Activated CD4-positive, alpha-beta T cell treated with anti-CD3 and anti-CD28 coated beads for 36 hours (primary cell): Measurements from ENCODE around the gene ITGA8. TPM values are rescaled to one million over a fixed set of nuclear protein-coding genes. Genes with fewer than 3 reads are reported as not detected.
"Not testable (repeated sequence)": the region's sequence is repeated elsewhere in the genome, so short reads cannot be mapped to it uniquely, and the experiment has no call there.

ENCODE experiments used
- ATAC-seq: fragments of 200-7000 bp; cut with Tn5 transposase; one replicate; pipeline ENCODE4 v1.10.0; 2021; ENCODE audit warnings: mild to moderate bottlenecking, moderate library complexity
- CTCF ChIA-PET: fragments of 350-600 bp; sonication (Branson Sonifier 250); formaldehyde crosslinking; loops from one replicate; lab custom pipeline; 2021; ENCODE audit warnings: antibody characterized with exemption; lab: Charles Lee
- POLR2A ChIA-PET: fragments of 350-600 bp; sonication (Branson Sonifier 250); formaldehyde crosslinking; loops from one replicate; lab custom pipeline; 2021; ENCODE audit warnings: antibody characterized with exemption, inconsistent platforms; lab: Charles Lee
- DNase-seq: peaks from one replicate; pipeline ENCODE4 v3.0.0-alpha.2; 2020
- H3K27ac Mint-ChIP-seq: one replicate; pipeline ENCODE4 v1.8.0; 2021; ENCODE audit warnings: mixed read lengths
- H3K27me3 Mint-ChIP-seq: one replicate; pipeline ENCODE4 v1.8.0; 2021; ENCODE audit warnings: mixed read lengths
- H3K36me3 Mint-ChIP-seq: one replicate; pipeline ENCODE4 v1.8.0; 2021; ENCODE audit warnings: low read depth, mixed read lengths
- H3K4me1 Mint-ChIP-seq: one replicate; pipeline ENCODE4 v1.8.0; 2021; ENCODE audit warnings: mixed read lengths
- H3K4me3 Mint-ChIP-seq: one replicate; pipeline ENCODE4 v1.8.0; 2021; ENCODE audit warnings: mild to moderate bottlenecking, moderate library complexity, mixed read lengths
- H3K9me3 Mint-ChIP-seq: one replicate; pipeline ENCODE4 v1.8.0; 2021; ENCODE audit warnings: low read depth, mixed read lengths
- intact Hi-C, 2 experiments: fragments of 100-400 bp; cut with DNase I in 1 of 2; cut with micrococcal nuclease in 1 of 2; formaldehyde crosslinking; loops; one replicate each; pipeline versions ENCODE4 v1.14.2 to v1.15.1; 2022 to 2024; cut with DNase I, micrococcal nuclease
- total RNA-seq, 2 experiments: library from RNA; stranded (reverse); gene quantifications; one replicate each; pipeline ENCODE4 v1.2.3, GENCODE V29; 2021

The ITGA8 gene
- total RNA-seq, 2 experiments from 2014 or later: not detected

- ChIA-PET POLR2A (no interaction called here), CTCF (interaction anchor here (0.7 kb wide), 2 partner anchors 8 to 58 kb away, joined by 3 to 4 read pairs; no protein-coding TSS in a partner anchor)
- Mint-ChIP-seq H3K9me3 (no peaks in the 10 kb centered on the region), H3K4me3 (no peak overlapping the region), H3K4me1 (no peaks in the 10 kb centered on the region), H3K27me3 (peaks cover 13% of the 10 kb centered on the region), H3K27ac (no peak overlapping the region), H3K36me3 (no peaks in the 10 kb centered on the region)
- intact Hi-C loops: no loop called here
- no peak for ATAC-seq
- DNase-seq: no peak
These were observed 233.9 kb downstream of the ITGA8 start for GRCh38 chr10:15485684-15486316.

DNA sequence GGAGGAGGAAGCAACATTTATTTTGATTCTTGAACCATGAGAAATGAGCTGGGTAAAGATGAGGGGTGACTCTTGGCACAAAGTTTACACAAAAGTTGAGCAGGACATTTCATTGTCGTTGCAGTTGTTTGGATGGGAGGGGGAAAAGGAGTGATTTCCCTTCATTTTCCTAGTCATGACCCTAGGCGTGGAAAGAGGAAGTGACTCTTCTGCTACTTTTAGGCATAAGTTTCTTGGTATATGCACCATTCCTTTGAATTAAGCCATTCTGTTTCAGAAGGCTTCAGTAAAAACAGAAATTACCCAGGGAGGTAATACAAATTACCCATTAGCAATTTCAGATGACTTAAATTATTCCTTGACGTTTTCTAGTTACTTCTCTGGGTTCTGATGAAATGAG lies 234.7 kb downstream of the ITGA8 start:
- peaks cover 13% of the 10 kb centered on the region for H3K27me3 Mint-ChIP-seq
- no peak overlapping the region for H3K4me3 Mint-ChIP-seq
- H3K36me3 Mint-ChIP-seq: no peaks in the 10 kb centered on the region
- intact Hi-C loops: no loop called here
- H3K27ac Mint-ChIP-seq: no peak overlapping the region
- DNase-seq (no peak), ATAC-seq (no peak)
- no peaks in the 10 kb centered on the region for H3K4me1 Mint-ChIP-seq
- CTCF ChIA-PET: interaction anchor here (0.7 kb wide), 1 partner anchor 22 kb away, joined by 3 read pairs; no protein-coding TSS in a partner anchor
- POLR2A ChIA-PET: no interaction called here
- no peaks in the 10 kb centered on the region for H3K9me3 Mint-ChIP-seq

DNA sequence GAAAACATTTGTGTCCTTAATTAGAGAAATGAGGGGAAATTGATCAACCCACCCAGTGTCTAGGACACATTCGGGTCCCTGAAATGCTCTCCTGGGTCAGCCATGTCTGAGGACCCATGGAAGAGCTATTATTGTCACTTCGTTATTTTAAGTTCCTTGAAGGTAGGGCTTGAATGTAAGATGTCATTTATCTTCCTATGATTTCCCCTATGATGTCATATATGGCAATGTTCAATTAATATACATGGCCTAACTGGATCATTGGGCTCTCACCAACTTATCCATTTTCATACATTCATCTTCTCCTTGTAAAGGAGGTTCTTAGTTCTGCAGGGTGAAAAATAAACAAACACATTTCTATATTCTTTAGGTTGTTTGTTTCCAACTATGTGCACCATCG lies 235.6 kb downstream of the ITGA8 start:
- CTCF ChIA-PET: no interaction called here
- Mint-ChIP-seq H3K4me1 (no peaks in the 10 kb centered on the region), H3K9me3 (no peaks in the 10 kb centered on the region), H3K27me3 (peaks cover 15% of the 10 kb centered on the region), H3K4me3 (no peak overlapping the region), H3K36me3 (no peaks in the 10 kb centered on the region), H3K27ac (no peak overlapping the region)
- intact Hi-C loops: no loop called here
- DNase-seq: no peak
- POLR2A ChIA-PET: no interaction called here
- no peak for ATAC-seq

DNA sequence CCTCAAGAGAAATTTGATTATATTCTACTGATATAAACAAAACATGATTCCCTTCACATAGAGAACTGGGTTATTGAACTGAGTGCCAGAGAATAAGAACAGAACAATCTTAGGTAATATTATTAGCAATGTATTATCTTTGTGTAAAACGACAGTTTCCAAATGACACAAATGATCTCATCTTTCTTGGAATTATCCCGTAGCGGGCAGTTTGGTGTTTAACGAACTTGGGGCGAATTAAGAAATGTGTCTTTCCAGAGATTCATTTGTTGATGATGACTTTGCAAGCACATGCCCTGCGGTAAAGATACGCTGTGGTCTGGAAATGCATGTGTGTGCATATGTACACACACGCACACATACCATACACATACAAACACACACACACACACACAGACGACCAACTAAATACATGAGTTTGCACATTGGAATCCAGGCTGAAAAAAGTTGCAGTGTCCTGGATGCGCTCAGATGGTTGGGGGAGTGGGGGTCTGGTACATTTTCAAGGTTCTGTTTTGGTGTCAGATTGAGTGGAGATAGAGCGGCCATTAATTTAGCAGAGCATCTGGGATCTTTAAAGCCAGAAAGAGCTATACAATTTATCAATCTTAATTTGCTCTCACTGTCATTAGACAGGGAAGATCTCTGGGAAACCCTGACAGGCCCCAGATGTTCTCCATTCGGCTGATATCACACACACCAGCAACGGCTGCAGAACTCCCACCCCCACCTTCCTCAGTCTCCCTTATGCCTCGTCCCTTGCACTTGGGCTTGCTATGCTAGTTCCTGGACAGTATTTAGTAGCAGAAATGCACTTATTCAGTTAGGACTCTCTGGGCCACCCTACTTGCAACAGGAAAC lies 236.3 kb downstream of the ITGA8 start:
- no peak for DNase-seq
- H3K9me3 Mint-ChIP-seq: no peaks in the 10 kb centered on the region
- peaks cover 17% of the 10 kb centered on the region for H3K27me3 Mint-ChIP-seq
- intact Hi-C loops: no loop called here
- H3K36me3 Mint-ChIP-seq: no peaks in the 10 kb centered on the region
- H3K4me3 Mint-ChIP-seq: no peak overlapping the region
- POLR2A ChIA-PET: no interaction called here
- no peak overlapping the region for H3K27ac Mint-ChIP-seq
- CTCF ChIA-PET: no interaction called here
- H3K4me1 Mint-ChIP-seq: no peaks in the 10 kb centered on the region
- no peak for ATAC-seq

DNA sequence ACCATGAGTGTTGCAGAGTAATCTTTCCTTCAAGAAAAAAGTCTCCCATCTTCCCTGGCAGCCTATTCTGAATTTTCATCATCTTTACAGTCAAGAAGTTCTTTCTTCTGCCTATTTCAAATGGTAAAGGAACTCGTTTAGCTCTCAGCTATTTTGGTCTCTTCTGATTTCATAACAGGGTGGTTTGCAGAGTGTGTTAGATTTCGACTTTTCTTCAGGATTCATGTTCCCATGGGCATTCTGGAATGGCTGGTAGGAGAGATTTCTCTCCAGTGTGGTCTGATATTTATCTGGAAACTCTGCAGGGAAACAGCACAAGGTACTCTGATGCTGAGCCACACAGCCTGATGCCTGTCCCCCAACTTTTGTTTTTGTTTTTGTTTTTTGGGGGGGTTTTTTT lies 237.6 kb downstream of the ITGA8 start:
- Mint-ChIP-seq H3K36me3 (no peaks in the 10 kb centered on the region), H3K27me3 (peaks cover 21% of the 10 kb centered on the region), H3K9me3 (no peaks in the 10 kb centered on the region), H3K27ac (no peak overlapping the region), H3K4me3 (no peak overlapping the region), H3K4me1 (no peaks in the 10 kb centered on the region)
- ChIA-PET POLR2A (no interaction called here), CTCF (no interaction called here)
- ATAC-seq (no peak), DNase-seq (no peak)
- intact Hi-C loops: no loop called here

DNA sequence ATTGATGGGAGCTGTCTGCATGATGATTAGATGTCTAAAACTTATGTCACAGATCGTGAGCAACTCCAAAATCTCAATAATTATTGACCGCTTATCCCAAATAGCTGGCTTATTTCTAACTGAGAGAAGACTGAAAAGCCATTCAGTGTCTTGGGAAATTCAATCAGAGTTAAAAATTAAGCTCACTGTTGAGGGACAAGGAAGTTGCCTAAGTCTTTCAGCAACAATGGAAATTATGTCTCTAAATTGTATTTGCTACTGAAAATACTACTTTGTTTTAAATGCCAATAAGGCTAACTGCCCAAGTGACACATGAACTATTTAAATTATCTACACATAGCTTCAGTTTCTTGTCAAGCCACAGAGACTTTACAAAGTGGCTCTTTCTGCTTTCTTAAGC lies 240.8 kb downstream of the ITGA8 start:
- POLR2A ChIA-PET: no interaction called here
- Mint-ChIP-seq H3K4me3 (no peak overlapping the region), H3K4me1 (no peaks in the 10 kb centered on the region), H3K9me3 (peaks cover 3% of the 10 kb centered on the region), H3K27ac (no peak overlapping the region), H3K27me3 (peaks cover 26% of the 10 kb centered on the region), H3K36me3 (no peaks in the 10 kb centered on the region)
- CTCF ChIA-PET: interaction anchor here (0.6 to 1.1 kb wide), 4 partner anchors 16 to 1021 kb away, joined by 3 read pairs; no protein-coding TSS in a partner anchor
- DNase-seq (no peak), ATAC-seq (no peak)
- intact Hi-C loops: no loop called here

- CTCF ChIA-PET: interaction anchor here (0.6 to 1.1 kb wide), 4 partner anchors 16 to 1020 kb away, joined by 3 read pairs; no protein-coding TSS in a partner anchor
These were observed 241.3 kb downstream of the ITGA8 start for GRCh38 chr10:15478429-15478828.

GRCh38 chr10:15476337-15476736 lies 243.4 kb downstream of the ITGA8 start:
- Mint-ChIP-seq H3K9me3 (peaks cover 3% of the 10 kb centered on the region), H3K4me1 (no peaks in the 10 kb centered on the region), H3K27me3 (peaks cover 30% of the 10 kb centered on the region), H3K27ac (no peak overlapping the region), H3K4me3 (no peak overlapping the region), H3K36me3 (no peaks in the 10 kb centered on the region)
- POLR2A ChIA-PET: no interaction called here
- CTCF ChIA-PET: interaction anchor here (0.9 to 1.3 kb wide), 2 partner anchors 17 to 42 kb away, joined by 3 read pairs; no protein-coding TSS in a partner anchor
- DNase-seq (no peak), ATAC-seq (no peak)
- intact Hi-C loops: no loop called here

More at GRCh38 chr10:15478429-15478828, 241.3 kb downstream of the ITGA8 start:
- POLR2A ChIA-PET: no interaction called here
- intact Hi-C loops: no loop called here
- Mint-ChIP-seq H3K4me3 (no peak overlapping the region), H3K4me1 (no peaks in the 10 kb centered on the region), H3K27me3 (peaks cover 30% of the 10 kb centered on the region), H3K36me3 (no peaks in the 10 kb centered on the region), H3K9me3 (peaks cover 3% of the 10 kb centered on the region), H3K27ac (no peak overlapping the region)
- no peak for ATAC-seq
- DNase-seq: no peak

DNA sequence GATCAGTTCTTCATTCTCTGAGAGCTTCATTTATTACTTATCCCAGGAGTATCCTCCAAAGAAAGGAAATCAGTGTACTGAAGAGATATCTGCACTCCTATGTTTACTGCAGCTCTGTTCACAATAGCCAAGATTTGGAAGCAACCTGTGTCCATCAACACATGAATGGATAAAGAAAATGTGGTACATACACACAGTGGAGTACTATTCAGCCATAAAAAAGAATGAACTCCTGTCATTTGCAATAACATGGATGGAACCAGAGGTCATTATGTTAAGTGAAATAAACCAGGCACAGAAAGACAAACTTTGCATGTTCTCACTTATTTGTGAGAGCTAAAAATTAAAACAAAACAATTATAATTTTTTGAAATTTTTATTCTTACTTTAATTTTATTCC lies 244.3 kb downstream of the ITGA8 start:
- H3K36me3 Mint-ChIP-seq, DNase-seq, H3K4me1 Mint-ChIP-seq, POLR2A ChIA-PET, H3K4me3 Mint-ChIP-seq, H3K27ac Mint-ChIP-seq, H3K9me3 Mint-ChIP-seq, ATAC-seq, intact Hi-C loops: not testable (repeated sequence)
- CTCF ChIA-PET: interaction anchor here (0.9 to 1.3 kb wide), 2 partner anchors 18 to 41 kb away, joined by 3 read pairs; no protein-coding TSS in a partner anchor
- peaks cover 28% of the 10 kb centered on the region for H3K27me3 Mint-ChIP-seq

DNA sequence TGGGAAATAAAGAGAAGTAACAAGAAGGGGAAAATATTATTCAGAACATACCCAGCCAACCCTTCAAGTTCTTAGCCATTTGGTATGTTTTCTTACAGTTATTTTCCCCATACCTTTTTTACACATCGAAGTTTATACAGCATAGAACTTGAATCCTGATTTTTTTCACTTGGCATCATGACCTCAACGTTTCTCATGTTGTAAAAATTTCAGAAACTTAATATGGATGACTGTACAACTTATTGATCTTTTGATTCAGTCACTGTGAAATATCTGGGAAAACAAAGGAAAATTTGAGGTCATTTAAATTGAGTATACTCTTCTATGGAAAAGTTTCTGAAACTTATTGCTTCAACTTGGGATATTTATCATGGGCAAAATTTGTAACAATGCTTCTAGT lies 245.1 kb downstream of the ITGA8 start:
- intact Hi-C loops: no loop called here
- no peak overlapping the region for H3K27ac Mint-ChIP-seq
- peaks cover 3% of the 10 kb centered on the region for H3K9me3 Mint-ChIP-seq
- no peak overlapping the region for H3K4me3 Mint-ChIP-seq
- ATAC-seq (no peak), DNase-seq (no peak)
- no peaks in the 10 kb centered on the region for H3K4me1 Mint-ChIP-seq
- H3K27me3 Mint-ChIP-seq: peaks cover 28% of the 10 kb centered on the region
- no peaks in the 10 kb centered on the region for H3K36me3 Mint-ChIP-seq
- ChIA-PET CTCF (no interaction called here), POLR2A (no interaction called here)

DNA sequence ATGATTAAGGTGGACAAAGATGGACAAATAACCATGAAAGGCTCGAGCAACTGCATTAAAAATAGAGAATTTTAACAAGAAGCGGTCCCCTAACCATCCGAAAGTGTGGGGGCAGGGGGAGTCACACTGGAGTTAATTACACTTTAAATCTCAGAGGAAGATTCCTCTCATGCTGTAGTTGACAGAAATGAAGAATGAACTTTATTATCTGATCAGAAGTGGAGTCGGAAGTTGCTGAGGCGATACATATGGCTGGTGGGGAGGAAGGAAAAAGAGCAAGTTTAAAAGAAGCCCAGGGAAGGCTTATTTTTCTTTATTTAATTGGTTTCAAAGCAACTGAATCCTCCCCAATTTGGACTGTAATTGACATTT lies 246.3 kb downstream of the ITGA8 start:
- CTCF ChIA-PET: no interaction called here
- POLR2A ChIA-PET: no interaction called here
- Mint-ChIP-seq H3K4me1 (no peaks in the 10 kb centered on the region), H3K27me3 (peaks cover 25% of the 10 kb centered on the region), H3K9me3 (peaks cover 3% of the 10 kb centered on the region), H3K36me3 (no peaks in the 10 kb centered on the region), H3K4me3 (no peak overlapping the region), H3K27ac (no peak overlapping the region)
- DNase-seq (no peak), ATAC-seq (no peak)
- intact Hi-C loops: no loop called here
